H1 (cell line): ENCODE results near the gene CLCA1. TPM values are rescaled to one million over a fixed set of nuclear protein-coding genes. Genes with fewer than 3 reads are reported as not detected.

Experiments
- SIX5 ChIP-seq: IDR thresholded peaks from 2 replicates; pipeline ENCODE4 v1.6.1; 2011; ENCODE audit warnings: mild to moderate bottlenecking, low read depth, low read length
- YY1 ChIP-seq: IDR thresholded peaks from 2 replicates; pipeline ENCODE4 v1.6.1; 2011; ENCODE audit warnings: low read depth, mild to moderate bottlenecking, low read length
- polyA plus RNA-seq, 7 experiments: library from polyadenylated mRNA; depleted of rRNA in 3 of 7; stranded (reverse) in 5 of 7; unstranded in 2 of 7; fragments of >200 nt in 5 of 7; fragments of 200-250 nt in 2 of 7; gene quantifications; 1 replicate in 5 of 7; 2 replicates in 1 of 7; 4 replicates in 1 of 7; pipeline versions ENCODE4 v1.2.1 to v1.2.3, GENCODE V29; 2011 to 2013; ENCODE audit warnings: missing spikeins in 2 of 7, mixed read lengths in 2 of 7
- total RNA-seq: library from RNA; stranded (reverse); fragmentation: NEBNext Ultra II Directional; extraction: Animal tissue kit (Norgen Biotek cat#: 25700); gene quantifications from 2 replicates; pipeline ENCODE4 v1.2.1, GENCODE V29; 2021

The CLCA1 gene
- total and polyA plus RNA-seq, 2 of the 8 experiments (the other 6 are each of a cell fraction or from before 2014, with no cell fraction given) = not detected

DNA sequence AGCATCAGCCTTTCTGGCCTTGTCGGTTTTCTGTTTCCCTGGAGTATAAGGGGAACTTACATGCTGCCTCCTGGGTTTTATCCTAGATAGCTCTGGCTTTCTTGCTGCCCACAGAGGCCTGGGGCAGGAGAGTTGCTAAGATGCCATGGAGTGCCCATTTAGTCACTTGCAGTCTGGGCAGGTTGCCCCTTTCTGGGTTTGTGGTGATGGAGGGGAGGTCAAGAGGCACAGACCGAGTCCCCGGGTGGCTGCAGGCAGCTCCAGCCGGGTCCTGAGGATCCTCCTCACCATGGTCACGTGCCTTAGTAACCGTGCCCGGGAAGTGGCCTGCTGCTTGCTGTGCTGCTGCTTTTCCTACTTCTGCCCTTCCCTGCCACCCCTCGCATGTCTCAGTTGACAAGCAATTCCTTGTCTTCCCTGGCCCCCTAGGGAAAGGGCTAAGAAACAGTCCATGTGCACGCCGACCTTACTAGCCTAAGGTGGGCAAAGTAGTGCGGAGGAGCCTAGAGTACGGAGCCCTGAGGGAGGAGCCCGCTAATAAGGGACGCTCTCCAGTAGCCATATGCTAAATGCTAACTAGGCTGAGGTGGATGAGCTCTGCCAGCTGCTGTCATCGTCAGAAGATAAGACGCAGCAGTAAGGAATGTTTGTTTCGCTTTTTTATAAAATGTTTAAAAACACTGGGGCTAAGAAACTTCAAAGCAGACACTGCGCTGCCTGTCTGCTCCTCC is 34.8 kb downstream of the CLCA1 start (continued):
- TF ChIP-seq SIX5 = no peak
- no peak for TF ChIP-seq YY1
